T-helper 1 cell treated with Interleukin-12 subunit alpha and Interleukin-12 subunit beta and Interleukin-4 antibody, amounts not matched to agents 30 ng/mL and 1 ng/mL, for 36 hours (primary cell): ENCODE results near the gene RCHY1. TPM values are rescaled to one million over a fixed set of nuclear protein-coding genes. Genes with fewer than 3 reads are reported as not detected.
"Not testable (repeated sequence)": the region's sequence is repeated elsewhere in the genome, so short reads cannot be mapped to it uniquely, and the experiment has no call there.

ENCODE experiments used
- intact Hi-C: fragments of 100-400 bp; cut with micrococcal nuclease; formaldehyde crosslinking; loops from one replicate; pipeline ENCODE4 v1.15.1; 2024
- total RNA-seq: library from RNA; stranded (reverse); gene quantifications from 2 replicates; pipeline ENCODE4 v1.2.3, GENCODE V29; 2022

RCHY1 gene
- 33.3 and 35.4 TPM in 2 replicates for total RNA-seq

DNA sequence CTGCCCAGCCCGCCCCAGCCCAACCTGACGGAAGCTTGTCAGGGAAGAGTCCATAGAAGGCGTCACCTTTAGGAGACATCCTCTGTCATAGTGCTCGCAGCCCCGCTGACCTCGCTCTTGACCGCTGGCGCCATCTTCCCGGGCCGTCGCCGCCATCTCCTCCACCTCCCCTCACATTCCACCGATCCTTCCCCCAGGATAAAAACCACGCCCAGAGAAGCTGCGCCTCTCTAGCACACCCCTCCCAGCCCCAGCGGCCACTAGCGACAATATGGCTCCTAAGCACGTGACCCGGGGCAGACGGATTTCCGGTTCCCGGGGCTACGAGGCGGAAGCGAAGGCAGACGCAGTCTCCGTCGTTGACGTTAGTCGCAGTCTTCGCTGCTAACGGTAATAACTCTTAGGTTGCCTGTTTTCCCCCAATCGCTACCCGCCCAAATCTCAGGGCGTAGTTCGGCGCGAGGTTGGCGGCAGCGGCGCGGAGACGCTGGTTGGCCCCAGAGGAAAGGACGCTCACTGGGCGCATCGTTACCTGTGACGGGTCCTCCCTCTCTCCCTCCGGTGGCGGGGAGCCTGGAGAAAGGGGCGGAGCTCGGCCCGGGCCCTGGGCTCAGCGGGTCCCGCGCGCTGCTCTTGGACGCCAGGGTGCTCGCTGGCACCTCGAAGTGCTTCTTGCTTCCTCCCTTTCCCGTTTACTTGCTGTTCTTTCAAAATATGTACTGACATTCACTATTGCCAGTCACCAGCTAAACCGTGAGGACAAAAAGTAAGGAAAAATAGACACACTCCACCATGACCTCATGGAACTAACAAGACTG is at the start of gene RCHY1, which contains the start of gene THAP6:
TSS of gene RCHY1 (minus strand) at position 273 of the 818 bp plus-strand sequence. CDS start at position 156, 117 bp downstream.
TSS of gene THAP6 (plus strand) at position 343 of the 818 bp plus-strand sequence. CDS start 980 bp downstream, outside the sequence.
- intact Hi-C loops = loop anchor here (1.0 to 10.0 kb wide), 15 partner anchors 42 to 1644 kb away; partner anchors contain the start of genes AREG, CCNI, CDKL2 and G3BP2

DNA sequence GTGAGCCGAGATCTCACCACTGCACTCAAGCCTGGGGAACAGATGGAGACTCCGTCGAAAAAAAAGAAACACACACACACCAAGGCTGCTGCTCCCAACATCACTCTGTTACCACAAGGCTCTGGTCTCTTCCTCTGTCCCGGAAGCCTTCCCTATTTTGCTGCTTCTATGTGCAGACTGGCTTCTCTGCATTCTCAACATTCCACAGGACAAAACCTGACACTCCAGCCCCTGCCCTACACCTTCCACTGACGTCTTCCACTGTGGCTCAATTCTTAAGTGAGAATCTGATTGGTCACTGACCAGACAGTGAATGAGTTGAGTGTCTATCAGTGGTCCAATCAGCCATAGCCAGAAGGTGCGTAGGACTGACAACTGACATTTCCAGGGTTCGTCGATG is 47.6 kb upstream of the RCHY1 start:
- intact Hi-C loops = no loop called here

DNA sequence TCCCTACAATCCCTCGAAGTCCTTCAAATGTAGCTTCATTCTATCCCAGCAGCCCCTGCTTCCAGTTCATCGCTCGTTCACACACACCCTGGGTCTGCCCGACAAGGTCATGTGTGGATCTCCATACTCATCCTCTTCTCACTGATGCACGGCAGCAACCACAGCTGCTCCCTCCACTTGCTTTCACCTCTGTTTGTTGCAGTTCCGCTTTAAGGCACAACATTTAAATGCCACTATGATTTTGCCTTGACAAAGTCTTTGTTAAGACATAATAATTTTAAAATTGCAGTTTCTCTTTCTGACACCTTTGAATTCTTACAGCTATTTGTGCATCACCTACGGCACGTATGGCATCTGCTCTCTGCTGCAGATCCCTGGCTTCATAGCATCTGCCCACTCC is 43.5 kb upstream of the RCHY1 start:
- intact Hi-C loops = loop anchor here (2.0 kb wide), 1 partner anchor 43 kb away; the partner anchor contains the start of genes RCHY1 and THAP6

DNA sequence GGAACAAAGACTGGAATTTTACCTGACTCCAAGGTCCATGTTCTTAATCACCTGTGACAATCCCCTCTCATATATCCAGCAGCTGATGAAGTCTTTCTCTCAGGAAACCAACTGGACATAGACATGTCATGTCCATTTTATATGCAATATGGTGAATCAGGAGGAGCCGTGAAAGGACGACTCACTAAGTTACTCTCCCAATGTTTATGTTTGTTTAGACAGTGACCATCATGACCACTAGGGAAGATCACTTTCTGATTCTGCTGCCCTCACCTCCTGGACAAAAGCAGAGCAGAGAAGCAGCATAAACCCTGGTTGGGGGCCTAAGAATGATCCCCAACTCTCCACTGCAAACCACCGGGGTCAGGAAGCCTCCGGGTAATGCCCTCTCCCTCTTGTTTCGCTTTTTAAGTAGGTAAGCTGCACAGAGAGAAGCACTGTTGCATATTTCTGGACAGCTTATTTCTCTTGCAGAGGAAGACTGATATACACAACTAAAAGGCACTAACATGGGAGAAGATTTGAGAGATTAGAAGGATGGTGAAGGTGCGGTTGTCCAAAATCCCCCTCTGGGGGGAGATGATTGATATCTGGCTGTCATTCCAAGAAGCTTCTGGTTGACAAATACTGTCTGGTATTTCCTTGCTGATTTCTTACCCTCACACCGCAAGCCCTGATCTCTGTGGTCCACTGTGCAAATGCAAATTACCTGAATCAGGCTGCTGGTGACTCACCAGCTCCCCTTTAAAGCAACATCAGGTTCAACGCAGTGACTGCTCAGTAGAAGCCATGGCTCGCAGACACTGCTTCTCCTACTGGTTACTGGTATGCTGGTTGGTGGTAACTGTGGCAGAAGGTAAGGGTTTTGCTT is 41.3 kb upstream of the RCHY1 start, which contains the start of gene ODAPH:
TSS of gene ODAPH (plus strand) at position 773 of the 871 bp plus-strand sequence. CDS start at position 790, 17 bp downstream.
- intact Hi-C loops = loop anchor here (1.0 to 2.0 kb wide), 2 partner anchors 41 to 43 kb away; partner anchors contain the start of genes RCHY1 and THAP6

DNA sequence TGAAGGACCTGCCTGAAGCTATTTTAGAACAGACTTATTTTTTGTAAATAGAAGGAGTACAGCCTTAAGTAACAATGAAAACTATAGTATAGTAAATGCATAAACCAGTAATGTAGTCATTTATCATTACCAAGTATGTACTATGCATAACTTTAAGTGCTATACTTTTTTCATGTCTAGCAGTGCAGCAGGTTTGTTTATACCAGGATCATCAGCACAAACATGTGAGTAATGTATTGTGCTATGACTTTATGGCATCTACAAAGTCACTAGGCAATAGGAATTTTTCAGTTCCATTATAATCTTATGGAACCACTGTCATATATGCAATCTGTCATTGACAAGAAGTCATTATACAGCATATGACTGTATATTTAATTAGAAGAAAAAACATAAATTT is 38.2 kb upstream of the RCHY1 start:
- intact Hi-C loops = no loop called here

DNA sequence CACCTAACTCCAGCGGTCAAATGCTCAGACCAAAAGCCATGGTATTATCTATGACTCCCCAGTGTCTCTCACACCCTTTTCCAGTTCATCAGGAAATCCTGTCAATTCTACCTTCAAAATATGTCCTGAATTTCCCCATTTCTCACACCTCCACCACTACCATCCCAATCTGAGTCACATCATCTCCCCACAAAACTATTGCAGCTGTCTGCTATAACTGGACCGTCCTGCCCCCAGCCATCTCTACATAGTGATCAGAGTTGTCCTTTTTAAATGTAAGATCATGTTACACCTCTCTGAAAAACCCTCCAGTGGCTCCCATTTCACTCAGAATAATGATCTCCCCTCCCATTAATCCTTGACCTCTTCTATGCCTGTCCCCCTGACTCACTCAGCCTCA is 34.8 kb upstream of the RCHY1 start:
- intact Hi-C loops = no loop called here

DNA sequence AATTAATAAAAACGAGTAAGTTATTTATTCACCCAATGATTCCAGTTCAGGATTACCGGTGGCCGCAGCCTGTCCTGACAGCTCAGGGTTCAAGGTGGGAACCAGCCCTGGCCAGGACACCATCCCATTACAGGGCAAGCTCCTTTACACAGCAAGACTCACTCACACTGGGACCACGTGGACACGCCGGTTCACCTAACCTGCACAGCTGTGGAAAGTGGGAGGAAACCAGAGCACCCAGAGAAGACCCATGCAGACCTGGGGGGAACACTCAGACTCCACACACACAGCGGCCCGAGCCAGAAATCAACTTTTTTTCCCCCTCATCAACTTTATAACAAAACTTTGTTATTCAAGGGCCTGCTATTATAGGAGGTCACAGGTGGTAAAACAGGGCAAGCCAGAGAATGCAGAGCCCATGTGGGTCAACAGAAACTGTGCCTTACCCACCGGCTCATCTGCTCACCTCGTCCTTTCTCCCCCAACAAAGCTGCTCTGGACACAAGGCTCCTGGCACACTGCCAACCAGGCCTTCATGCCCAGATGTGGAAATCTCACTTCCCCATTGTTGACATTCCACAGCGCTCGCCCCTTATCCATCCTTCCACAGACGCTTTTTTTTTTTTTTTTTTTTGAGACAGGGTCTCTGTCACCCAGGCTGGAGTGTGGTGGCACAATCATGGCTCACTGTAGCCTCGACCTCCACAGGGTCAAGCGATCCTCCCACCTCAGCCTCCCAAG is 33.6 kb upstream of the RCHY1 start:
- intact Hi-C loops = no loop called here

DNA sequence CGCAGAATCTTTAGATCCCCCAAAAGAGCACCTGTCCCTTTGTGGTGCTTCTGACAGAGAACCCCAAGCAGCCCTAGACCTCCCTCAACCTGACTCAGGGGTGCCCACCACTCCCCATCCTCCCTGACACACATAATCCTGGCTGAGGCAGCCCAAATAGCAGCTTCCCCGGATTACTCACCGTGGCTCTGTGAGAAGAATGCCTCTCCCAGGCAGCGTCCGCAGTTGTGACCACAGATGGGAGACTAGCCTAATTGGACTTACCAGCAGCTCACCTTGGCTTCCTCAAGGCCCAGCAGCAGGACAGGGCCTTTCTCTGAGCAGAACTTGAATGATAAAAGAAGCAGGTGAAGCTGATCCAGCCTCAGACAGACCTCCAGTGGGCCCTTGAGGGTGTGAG is 31.3 kb upstream of the RCHY1 start:
- intact Hi-C loops = no loop called here

DNA sequence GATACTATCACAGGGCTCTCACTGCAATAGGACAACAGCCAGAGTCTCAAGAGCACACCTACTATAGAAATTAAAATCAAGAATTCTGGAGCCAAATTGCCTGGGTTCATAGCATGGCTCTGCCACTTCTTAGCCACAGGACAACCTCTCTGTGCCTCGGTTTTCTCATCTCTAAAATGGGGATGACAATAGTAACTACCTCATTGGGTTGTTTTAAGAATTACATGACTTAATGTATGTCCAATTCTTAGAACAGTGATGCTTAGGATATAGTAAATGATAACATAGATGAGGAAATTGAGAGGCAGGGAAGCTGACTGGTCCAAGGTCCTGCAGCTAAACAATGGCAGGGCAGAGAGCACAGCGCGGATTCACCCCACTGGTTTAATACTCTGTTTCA is 30.7 kb upstream of the RCHY1 start:
- intact Hi-C loops = no loop called here

DNA sequence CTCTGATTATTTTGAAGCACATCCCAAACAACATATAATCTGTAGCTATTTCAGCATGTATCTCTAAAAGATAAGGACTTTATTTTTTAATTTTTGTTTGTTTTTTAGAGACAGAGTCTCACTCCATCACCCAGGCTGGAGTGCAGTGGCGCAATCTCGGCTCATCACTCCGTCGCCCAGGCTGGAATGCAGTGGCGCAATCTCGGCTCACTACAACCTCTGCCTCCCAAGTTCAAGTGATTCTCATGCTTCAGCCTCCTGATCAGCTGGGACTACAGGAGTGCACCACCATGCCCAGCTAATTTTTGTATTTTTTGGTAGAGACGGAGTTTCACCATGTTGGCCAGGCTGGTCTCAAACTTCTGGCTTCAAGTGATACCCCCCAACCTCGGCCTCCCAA is 30.0 kb upstream of the RCHY1 start:
- intact Hi-C loops = not testable (repeated sequence)

DNA sequence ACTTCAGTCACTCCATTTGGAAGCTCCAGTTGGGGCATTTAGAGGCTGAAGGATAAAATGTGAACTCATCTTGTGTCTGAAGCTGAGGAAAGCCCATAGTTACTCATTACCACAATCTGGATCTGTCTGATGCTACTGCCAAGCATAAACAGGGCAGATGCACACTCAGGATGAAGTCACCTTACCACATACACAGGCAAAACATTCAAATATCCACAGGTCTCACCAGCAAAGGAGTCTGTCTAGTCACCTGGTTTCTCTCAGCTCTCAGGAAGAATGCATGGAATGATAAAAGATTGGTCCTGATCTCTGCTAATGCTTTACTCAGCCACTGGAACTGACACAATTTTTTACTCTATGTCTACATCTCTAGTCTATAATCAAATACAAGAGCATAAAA is 28.6 kb upstream of the RCHY1 start:
- intact Hi-C loops = no loop called here

DNA sequence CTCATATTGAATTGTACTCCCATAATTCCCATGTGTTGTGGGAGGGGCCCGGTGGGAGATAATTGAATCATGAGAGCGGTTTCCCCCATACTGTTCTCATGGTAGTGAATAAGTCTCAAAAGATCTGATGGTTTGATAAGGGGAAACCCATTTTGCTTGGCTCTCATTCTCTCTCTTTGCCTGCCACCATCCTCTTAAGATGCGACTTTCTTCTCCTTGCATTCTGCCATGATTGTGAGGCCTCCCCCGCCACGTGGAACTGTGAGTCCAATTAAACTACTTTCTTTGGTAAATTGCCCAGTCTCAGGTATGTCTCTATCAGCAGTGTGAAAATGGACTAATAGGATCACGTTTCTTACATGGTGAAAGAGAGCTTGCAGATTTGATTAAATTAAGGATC is 23.1 kb upstream of the RCHY1 start:
- intact Hi-C loops = not testable (repeated sequence)

DNA sequence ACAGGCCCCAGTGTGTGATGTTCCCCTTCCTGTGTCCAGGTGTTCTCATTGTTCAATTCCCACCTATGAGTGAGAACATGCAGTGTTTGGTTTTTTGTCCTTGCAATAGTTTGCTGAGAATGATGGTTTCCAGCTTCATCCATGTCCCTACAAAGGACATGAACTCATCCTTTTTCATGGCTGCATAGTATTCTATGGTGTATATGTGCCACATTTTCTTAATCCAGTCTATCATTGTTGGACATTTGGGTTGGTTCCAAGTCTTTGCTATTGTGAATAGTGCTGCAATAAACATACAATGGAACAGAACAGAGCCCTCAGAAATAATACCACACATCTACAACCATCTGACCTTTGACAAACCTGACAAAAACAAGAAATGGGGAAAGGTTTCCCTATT is 19.7 kb upstream of the RCHY1 start:
- intact Hi-C loops = not testable (repeated sequence)

DNA sequence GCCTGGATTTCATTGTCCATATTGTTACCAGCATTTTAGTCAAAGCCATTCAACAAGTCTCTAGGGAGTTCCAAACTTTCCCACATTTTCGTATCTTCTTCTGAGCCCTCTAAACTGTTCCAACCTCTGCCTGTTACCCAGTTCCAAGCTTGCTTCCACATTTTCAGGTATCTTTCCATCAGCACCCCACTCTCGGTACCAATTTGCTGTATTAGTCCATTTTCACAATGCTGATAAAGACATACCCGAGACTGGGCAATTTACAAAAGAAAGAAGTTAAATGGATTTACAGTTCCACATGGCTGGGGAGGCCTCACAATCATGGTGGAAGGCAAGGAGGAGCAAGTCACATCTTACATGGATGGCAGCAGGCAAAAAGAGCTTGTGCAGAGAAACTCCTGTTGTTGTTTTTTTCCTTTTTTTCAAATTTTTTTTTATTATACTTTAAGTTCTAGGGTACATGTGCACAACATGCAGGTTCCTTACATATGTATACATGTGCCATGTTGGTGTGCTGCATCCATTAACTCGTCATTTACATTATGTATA is 19.2 kb upstream of the RCHY1 start:
- intact Hi-C loops = not testable (repeated sequence)

DNA sequence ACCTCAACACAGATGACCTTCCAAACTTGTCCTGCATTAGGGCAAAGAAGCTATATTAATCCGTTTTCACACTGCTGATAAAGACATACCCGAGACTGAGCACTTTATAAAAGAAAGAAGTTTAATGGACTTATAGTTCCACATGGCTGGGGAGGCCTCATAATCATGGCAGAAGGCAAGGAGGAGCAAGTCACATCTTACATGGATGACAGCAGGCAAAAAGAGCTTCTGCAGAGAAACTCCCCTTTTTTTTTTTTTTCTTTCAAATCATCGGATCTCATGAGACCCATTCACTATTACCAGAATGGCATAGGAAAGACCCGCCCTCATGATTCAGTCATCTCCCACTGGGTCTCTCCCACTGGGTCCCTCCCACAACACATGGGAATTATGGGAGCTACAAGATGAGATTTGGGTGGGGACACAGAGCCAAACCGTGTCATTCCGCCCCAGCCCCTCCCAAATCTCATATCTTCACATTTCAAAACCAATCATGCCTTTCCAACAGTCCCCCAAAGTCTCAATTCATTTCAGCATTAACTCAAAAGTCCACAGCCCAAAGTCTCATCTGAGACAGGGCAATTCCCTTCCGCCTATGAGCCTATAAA is 17.4 kb upstream of the RCHY1 start:
- intact Hi-C loops = not testable (repeated sequence)

DNA sequence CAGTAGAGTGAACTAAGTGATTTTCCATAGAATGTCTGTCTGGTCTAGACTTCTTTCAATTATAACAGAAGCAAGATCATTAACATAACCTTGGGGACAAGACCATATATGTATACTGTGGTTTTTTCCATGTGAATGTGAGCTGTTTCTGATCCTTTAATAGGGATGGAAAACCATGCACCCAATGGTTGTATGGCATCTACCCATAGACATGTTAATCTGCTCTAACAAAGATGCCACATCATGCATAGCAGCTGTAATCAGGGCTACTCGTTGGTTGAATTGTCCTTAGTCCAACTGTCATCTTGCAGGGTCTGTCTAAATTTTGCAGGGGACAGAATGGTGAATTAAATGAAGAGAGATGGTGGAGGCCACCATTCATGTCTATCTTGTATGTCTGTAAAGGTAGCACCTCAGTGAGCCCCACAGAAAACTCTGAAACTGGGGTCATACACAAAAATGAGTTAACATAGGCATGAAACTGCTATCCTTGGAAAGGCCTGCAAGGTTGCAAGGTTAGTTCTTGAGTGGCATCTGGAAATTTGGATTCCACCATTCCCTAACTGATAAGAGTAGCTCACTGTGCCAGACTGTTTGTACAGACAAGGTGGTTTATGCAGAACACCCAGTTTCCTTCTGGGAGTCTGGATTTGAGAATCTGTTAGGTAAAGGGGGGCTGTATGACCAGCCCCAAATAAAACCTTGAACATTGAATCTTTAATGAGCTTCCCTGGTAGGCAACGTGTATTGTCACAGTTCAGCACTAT is 16.5 kb upstream of the RCHY1 start:
- intact Hi-C loops = no loop called here

DNA sequence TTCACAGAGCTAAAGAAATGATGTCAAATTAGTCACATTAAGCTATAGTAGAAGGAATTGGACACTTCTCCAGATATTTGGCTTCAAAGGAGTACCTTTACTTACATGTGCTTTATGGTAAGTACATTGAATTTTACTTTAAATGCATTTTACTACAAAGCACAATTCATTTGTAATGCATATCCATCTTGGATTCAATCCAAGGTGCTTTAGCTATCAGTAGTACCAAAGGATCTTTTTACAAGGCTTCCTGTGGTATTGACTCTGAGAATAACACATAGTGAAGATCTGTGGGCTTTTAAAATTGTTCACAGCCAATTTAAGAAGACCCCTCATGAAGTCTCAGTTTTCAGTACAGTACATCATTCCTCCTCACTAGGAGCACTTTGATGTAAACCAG is 13.3 kb upstream of the RCHY1 start:
- intact Hi-C loops = no loop called here

DNA sequence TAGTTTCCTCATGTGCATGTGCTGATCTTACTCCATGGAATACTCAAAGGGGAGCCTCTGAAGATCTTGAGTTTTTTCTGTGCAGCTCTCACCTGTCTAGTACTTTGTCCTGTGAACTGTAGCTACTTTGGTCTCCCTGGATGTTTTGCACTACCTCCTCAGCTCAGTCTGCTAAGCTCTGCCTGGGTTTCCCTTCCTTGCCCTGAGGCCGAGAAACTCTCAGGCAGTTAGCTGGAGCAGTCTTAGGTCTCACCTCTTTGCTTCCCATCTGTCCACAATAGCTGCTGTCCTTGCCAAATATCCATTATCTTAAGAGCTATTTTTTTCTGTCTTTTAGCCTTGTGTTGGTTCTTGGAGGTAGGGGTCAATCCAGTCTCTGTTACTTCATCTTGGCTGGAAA is 11.7 kb upstream of the RCHY1 start:
- intact Hi-C loops = no loop called here

DNA sequence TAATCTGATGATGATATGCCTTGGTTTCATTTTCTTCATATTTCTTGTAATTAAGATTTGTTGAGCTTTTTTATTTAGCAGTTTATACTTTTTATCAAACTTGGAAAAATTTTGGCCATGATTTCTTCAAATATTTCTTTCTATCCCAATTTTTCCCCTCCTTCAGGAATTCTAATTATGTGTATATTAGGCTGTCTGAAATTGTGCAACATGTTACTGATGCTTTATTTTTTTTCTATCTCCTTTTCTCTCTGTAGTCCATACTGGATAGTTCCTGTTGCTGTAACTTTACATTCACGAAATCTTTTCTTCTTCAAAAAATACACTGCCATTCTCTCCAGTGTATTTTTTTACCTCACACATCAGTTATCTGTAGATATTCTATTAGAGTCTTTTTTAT is 10.9 kb upstream of the RCHY1 start:
- intact Hi-C loops = no loop called here

DNA sequence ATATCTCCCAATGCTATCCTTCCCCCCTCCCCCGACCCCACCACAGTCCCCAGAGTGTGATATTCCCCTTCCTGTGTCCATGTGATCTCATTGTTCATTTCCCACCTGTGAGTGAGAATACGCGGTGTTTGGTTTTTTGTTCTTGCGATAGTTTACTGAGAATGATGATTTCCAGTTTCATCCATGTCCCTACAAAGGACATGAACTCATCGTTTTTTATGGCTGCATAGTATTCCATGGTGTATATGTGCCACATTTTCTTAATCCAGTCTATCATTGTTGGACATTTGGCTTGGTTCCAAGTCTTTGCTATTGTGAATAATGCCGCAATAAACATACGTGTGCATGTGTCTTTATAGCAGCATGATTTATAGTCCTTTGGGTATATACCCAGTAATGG is 5.2 kb upstream of the RCHY1 start:
- intact Hi-C loops = loop anchor here (10.0 kb wide), 1 partner anchor 535 kb away; no protein-coding TSS in a partner anchor
